Gastroesophageal sphincter (tissue), 3 donors: ENCODE measurements around the gene NLE1.

ENCODE experiments used
- EP300 ChIP-seq: sonication (generic); formaldehyde crosslinking; IDR thresholded peaks from one replicate; pipeline ENCODE4 v1.6.1; 2017; ENCODE audit warnings: antibody characterized with exemption, mild to moderate bottlenecking
- POLR2A ChIP-seq, 2 donors: fragments of 450-650 bp; IDR thresholded peaks; one replicate each; pipeline ENCODE4 v1.6.1; 2017; ENCODE audit warnings: antibody characterized with exemption in 2 of 2, mild to moderate bottlenecking in 2 of 2, moderate library complexity in 1 of 2
- POLR2AphosphoS5 ChIP-seq: sonication (generic); formaldehyde crosslinking; IDR thresholded peaks from one replicate; pipeline ENCODE4 v1.6.1; 2017; ENCODE audit warnings: antibody characterized with exemption
- TF ChIP-seq, protein P1 (sequence below), 4 experiments: fragments of 200-600 bp in 2 of 4; fragments of 450-650 bp in 2 of 4; sonication (generic) in 1 of 4; IDR thresholded peaks; one replicate each; pipeline ENCODE4 v1.5.1; 2017 to 2019; ENCODE audit warnings: antibody characterized with exemption in 4 of 4, mild to moderate bottlenecking in 2 of 4, moderate library complexity in 2 of 4

DNA sequence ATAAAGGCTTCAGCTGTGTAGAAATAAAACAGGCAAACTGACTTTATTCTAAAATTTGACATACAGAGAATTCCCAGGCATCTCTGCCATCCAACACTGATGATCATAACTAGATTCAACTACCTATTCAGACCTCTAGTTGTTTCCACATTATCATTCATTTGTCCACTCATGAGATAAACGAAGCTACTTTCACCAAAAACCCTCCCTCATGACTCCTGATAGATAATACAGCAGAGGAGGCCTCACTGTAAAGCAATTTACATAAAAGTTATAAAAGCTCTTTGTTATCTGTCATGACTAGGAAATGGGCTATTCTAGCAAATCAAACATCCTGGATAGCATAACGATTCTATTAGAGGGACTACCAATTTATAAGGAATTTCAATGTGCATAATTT lies 59.0 kb downstream of the NLE1 start:
- no peak for TF ChIP-seq POLR2A (IDR thresholded peaks at IDR 0.05)
- TF ChIP-seq POLR2AphosphoS5: no peak
- TF ChIP-seq, protein P1, sequence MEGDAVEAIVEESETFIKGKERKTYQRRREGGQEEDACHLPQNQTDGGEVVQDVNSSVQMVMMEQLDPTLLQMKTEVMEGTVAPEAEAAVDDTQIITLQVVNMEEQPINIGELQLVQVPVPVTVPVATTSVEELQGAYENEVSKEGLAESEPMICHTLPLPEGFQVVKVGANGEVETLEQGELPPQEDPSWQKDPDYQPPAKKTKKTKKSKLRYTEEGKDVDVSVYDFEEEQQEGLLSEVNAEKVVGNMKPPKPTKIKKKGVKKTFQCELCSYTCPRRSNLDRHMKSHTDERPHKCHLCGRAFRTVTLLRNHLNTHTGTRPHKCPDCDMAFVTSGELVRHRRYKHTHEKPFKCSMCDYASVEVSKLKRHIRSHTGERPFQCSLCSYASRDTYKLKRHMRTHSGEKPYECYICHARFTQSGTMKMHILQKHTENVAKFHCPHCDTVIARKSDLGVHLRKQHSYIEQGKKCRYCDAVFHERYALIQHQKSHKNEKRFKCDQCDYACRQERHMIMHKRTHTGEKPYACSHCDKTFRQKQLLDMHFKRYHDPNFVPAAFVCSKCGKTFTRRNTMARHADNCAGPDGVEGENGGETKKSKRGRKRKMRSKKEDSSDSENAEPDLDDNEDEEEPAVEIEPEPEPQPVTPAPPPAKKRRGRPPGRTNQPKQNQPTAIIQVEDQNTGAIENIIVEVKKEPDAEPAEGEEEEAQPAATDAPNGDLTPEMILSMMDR (IDR thresholded peaks at IDR 0.05): no peak
- no peak for TF ChIP-seq EP300
